Measurements from ENCODE around the gene UBE3A. TPM values are rescaled to one million over a fixed set of nuclear protein-coding genes. Genes with fewer than 3 reads are reported as not detected.

UBE3A gene
- total and polyA plus RNA-seq, 10 donors: 12.2 to 111 (median 96.4) TPM

- no peak overlapping the region for H3K4me3 ChIP-seq
- H3K4me1 ChIP-seq: peaks cover 0 to 41% (median 9%) of the 10 kb centered on the region in 6 donors
- peak overlapping the region in 2 of 8 donors; percentile 1 to 17 for H3K27ac ChIP-seq
- peaks cover 3 to 52% (median 23%) of the 10 kb centered on the region in 6 donors for H3K36me3 ChIP-seq
- intact Hi-C loops (cut with DNase I; ENCODE audit: low total_unique reads): no loop called here
- H3K27me3 ChIP-seq (replicated peaks in 1 of 7): no peaks in the 10 kb centered on the region
- peaks cover 0 to 17% (median 12%) of the 10 kb centered on the region in 8 donors for H3K9me3 ChIP-seq
- DNase-seq: no peak
- TF ChIP-seq CTCF (IDR thresholded peaks at IDR 0.05 in 8 of 11, conservative IDR thresholded peaks at IDR 0.05 in 3 of 11) (no peak), POLR2A (IDR thresholded peaks at IDR 0.05) (no peak), POLR2AphosphoS5 (IDR thresholded peaks at IDR 0.05) (no peak)
These were observed 37.3 kb downstream of the UBE3A start for GRCh38 chr15:25401501-25401900.

GRCh38 chr15:25397100-25397499 lies 41.7 kb downstream of the UBE3A start:
- Histone ChIP-seq H3K36me3 (peaks cover under 1 to 48% (median 5%) of the 10 kb centered on the region in 6 donors), H3K4me1 (peaks cover 0 to 40% (median 5%) of the 10 kb centered on the region in 6 donors), H3K27me3 (replicated peaks in 1 of 7) (no peaks in the 10 kb centered on the region), H3K9me3 (peaks cover 0 to 10% (median 7%) of the 10 kb centered on the region in 8 donors), H3K4me3 (no peak overlapping the region), H3K27ac (peak overlapping the region in 1 of 8 donors; percentile 1)
- intact Hi-C loops (cut with DNase I; ENCODE audit: low total_unique reads): no loop called here
- no peak for TF ChIP-seq POLR2A (IDR thresholded peaks at IDR 0.05)
- no peak for TF ChIP-seq CTCF (IDR thresholded peaks at IDR 0.05 in 8 of 11, conservative IDR thresholded peaks at IDR 0.05 in 3 of 11)
- no peak for TF ChIP-seq POLR2AphosphoS5 (IDR thresholded peaks at IDR 0.05)
- DNase-seq: no peak

GRCh38 chr15:25394898-25395297 lies 43.9 kb downstream of the UBE3A start:
- Histone ChIP-seq H3K4me3 (no peak overlapping the region), H3K27me3 (replicated peaks in 1 of 7) (no peaks in the 10 kb centered on the region), H3K36me3 (peaks cover 0 to 59% (median 0%) of the 10 kb centered on the region in 6 donors), H3K27ac (no peak overlapping the region), H3K4me1 (peaks cover 0 to 28% (median 4%) of the 10 kb centered on the region in 6 donors), H3K9me3 (no peaks in the 10 kb centered on the region)
- no peak for DNase-seq
- 67 to 75% (median 72%) methylated on average over 2 of the region's 2 CpGs for WGBS, 5 donors
- no peak for TF ChIP-seq POLR2AphosphoS5 (IDR thresholded peaks at IDR 0.05)
- intact Hi-C loops (cut with DNase I; ENCODE audit: low total_unique reads): no loop called here

- Histone ChIP-seq H3K36me3 (peaks cover 0 to 62% (median 0%) of the 10 kb centered on the region in 6 donors), H3K27me3 (replicated peaks in 1 of 7) (no peaks in the 10 kb centered on the region), H3K27ac (peak overlapping the region in 1 of 8 donors; percentile 12), H3K9me3 (peaks cover 0 to 5% (median 0%) of the 10 kb centered on the region in 8 donors), H3K4me1 (peaks cover 0 to 28% (median 4%) of the 10 kb centered on the region in 6 donors), H3K4me3 (no peak overlapping the region)
- no peak for DNase-seq
- 94 to 98% (median 97%) methylated on average over 3 of the region's 3 CpGs for WGBS, 5 donors
- intact Hi-C loops (cut with DNase I; ENCODE audit: low total_unique reads): no loop called here
- no peak for TF ChIP-seq CTCF (IDR thresholded peaks at IDR 0.05 in 8 of 11, conservative IDR thresholded peaks at IDR 0.05 in 3 of 11)
- no peak for TF ChIP-seq POLR2AphosphoS5 (IDR thresholded peaks at IDR 0.05)
- TF ChIP-seq POLR2A (IDR thresholded peaks at IDR 0.05): no peak
These were observed 46.0 kb downstream of the UBE3A start for GRCh38 chr15:25392806-25393205.
